VCaP (cell line): Measurements from ENCODE around the gene ZC3H7A.

Experiments used
- H3K27ac ChIP-seq: fragments of 450-650 bp; 2 replicates; pipeline ENCODE4 v1.5.1; 2017
- TF ChIP-seq, protein P1 (sequence below): fragments of 450-650 bp; conservative IDR thresholded peaks from 2 replicates; pipeline ENCODE4 v1.5.1; 2017; ENCODE audit warnings: mild to moderate bottlenecking, moderate library complexity

ZC3H7A gene

DNA sequence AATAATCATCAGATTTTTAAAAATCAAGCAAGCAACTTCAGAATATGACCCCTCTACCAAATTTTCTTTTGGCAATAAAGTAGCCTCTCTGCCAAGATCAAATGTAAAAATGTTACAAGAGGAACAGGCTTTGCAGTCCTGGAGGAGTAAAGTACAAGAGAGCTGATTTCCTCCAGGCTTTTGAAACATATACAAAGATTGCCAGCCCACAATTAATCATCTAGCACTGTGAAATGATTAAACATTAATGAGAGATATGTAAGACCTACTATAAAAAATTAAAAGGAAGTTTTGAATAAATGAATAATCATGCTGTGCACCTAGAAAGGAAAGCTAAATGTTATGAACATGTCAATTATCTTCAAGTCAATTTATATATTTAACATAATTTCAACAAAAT is 80.7 kb downstream of the ZC3H7A start:
- TF ChIP-seq, protein P1, sequence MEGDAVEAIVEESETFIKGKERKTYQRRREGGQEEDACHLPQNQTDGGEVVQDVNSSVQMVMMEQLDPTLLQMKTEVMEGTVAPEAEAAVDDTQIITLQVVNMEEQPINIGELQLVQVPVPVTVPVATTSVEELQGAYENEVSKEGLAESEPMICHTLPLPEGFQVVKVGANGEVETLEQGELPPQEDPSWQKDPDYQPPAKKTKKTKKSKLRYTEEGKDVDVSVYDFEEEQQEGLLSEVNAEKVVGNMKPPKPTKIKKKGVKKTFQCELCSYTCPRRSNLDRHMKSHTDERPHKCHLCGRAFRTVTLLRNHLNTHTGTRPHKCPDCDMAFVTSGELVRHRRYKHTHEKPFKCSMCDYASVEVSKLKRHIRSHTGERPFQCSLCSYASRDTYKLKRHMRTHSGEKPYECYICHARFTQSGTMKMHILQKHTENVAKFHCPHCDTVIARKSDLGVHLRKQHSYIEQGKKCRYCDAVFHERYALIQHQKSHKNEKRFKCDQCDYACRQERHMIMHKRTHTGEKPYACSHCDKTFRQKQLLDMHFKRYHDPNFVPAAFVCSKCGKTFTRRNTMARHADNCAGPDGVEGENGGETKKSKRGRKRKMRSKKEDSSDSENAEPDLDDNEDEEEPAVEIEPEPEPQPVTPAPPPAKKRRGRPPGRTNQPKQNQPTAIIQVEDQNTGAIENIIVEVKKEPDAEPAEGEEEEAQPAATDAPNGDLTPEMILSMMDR, result no peak
- H3K27ac ChIP-seq, result peak overlapping the region; percentile 60

DNA sequence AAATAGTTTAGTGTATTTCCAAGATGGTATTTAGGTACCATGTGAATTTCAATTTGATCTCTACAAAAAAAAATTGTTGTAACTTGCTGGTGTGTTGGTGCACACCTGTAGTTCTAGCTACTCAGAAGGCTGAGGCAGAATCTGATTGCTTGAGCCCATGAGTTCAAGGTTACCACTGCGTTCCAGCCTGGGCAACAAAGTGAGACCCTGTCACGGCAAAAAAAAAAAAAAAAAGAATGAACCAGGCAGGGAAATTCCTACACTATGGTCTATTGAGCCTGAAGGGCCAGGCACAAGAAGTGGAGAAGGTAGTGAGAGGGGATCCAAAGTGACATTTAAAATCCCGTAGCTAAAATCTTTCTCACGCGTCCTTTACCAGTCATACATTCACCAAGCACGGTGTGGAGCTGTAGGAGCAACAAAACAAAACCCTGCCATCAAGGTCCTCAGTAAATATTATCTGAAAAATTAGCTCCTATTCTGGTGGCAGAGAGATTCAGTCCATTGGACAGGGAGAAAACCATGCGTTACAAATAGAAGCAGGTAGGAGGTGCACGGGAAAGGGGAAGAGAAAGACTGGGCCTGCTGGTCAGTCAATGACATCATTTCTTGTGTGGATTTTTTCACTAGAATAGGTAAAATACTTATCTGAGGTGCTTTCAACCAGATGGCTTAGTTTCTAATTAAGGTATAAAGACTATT is 81.7 kb downstream of the ZC3H7A start:
- TF ChIP-seq, protein P1, result no peak
- H3K27ac ChIP-seq, result peak overlapping the region; percentile 60

DNA sequence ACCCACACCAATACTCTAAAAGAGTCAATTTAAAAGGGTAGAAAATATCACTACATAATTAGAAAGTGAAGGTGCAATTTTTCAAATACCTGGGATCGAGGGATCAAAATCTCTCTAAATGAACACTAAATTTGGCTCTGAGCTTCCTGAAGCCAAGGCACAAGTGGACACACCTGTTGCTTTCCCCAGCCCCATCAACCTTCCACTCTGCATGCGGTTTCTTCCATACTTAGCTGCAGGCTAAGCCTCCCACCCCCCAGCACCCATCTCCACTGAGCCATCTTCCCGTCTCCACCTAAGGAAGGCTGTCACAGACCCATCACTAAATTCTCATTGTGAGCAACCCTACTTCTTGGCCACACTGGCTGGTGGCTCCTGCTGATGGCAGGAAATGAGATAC is 84.9 kb downstream of the ZC3H7A start:
- TF ChIP-seq, protein P1, result no peak
- H3K27ac ChIP-seq, result no peak overlapping the region

DNA sequence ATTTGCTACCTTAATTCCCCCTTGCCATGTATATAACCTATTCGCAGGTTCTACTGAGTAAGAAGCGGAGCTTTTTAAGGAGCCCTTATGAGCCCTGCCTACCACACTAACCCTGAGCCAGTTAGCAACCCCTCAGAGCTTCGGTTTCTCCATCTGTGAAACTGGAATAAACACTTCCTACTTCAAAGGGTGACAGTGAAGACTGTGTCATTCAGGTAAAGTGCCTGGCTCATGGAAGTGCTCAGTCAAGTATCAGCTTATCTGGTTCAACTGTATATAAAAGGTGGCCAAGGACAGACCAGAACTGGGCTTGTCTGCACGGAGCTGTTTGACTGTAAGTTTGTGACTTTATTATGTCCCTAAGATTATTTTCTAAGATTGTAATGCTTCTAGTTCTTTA is 85.4 kb downstream of the ZC3H7A start:
- no peak overlapping the region for H3K27ac ChIP-seq
- TF ChIP-seq, protein P1, result no peak

DNA sequence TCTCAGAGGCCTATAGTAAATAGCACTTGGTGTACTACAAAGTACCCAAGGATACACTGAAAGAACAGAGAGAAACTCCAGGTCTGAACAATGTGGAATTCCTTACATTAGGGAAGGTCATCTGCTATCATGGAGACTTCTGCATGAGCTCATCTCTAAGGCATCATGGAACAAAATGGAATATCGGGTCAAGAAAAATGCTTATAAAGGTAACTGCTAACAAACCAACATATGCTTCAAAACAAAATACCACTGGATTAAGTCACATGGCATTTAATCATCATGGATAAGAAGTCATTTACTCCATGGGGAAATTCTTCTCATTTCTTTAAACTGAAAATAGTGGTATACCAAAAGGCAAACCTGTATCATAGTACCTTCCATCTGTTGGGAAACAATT is 88.6 kb downstream of the ZC3H7A start:
- TF ChIP-seq, protein P1, result no peak
- no peak overlapping the region for H3K27ac ChIP-seq

DNA sequence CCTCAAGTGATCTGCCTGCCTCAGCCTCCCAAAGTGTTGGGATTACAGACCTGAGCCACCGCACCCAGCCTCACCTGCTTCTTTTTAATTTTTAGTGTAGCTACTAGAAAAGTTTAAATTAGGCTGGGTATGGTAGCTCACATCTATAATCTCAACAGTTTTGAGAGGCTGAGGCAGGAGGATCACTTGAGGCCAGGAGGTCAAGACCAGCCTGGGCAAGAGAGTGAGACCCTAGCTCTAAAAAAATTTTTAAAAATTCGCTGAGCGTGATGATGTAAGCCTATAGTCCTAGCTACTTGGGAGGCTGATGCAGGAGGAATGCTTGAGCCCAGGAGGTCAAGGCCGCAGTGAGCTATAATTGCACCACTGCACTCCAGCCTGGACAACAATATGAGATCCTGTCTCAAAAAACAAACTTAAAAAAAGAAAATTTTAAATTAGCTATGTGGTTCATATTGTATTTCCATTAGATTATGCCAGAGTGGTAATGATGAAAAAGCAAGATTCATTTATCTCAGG is 89.3 kb downstream of the ZC3H7A start:
- H3K27ac ChIP-seq, result no peak overlapping the region

DNA sequence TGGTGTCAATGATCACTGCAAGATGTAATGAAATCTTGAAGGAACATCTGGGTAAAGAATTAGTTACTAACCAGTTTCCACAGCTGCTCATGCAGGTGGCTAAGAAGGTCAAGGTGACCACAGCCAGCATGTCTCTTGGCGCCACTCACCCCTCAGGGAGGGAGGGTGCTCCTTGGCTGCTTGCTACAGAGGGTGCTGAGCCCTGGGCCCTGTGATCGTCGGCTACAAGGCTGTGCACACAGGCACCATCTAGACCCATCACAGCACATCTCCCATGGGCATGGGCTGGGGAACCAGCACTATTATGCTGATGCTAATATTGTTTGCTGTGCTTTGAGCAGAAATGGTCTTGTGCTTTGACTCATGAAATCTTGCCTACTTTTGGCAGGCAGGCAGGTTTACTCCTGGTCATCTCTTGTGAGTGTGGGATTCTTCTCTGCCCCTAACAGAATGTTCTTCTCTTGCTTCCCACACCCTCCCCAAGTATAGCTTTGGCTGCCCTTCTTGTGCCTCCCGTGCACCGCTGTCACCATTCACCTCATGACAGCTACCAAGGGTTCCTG is 90.8 kb downstream of the ZC3H7A start:
- peak overlapping the region; percentile 67 for H3K27ac ChIP-seq
- TF ChIP-seq, protein P1, result no peak

More for the DNA sequence above, 89.3 kb downstream of the ZC3H7A start:
- TF ChIP-seq, protein P1, result no peak
